AG20443 (cell line): ENCODE measurements around the gene PTPRM.

Experiments used
- DNase-seq: peaks from one replicate; pipeline ENCODE4 v3.0.0; 2012; ENCODE audit warnings: low spot score, mixed read lengths

Gene PTPRM

GRCh38 chr18:7899078-7899477 lies 332.0 kb downstream of the PTPRM start:
- DNase-seq: no peak

GRCh38 chr18:7900091-7900490 lies 333.0 kb downstream of the PTPRM start:
- DNase-seq: no peak

GRCh38 chr18:7901657-7902056 lies 334.5 kb downstream of the PTPRM start:
- no peak for DNase-seq

GRCh38 chr18:7902399-7902839 lies 335.3 kb downstream of the PTPRM start:
- DNase-seq: peak; percentile 43

GRCh38 chr18:7904529-7904928 lies 337.4 kb downstream of the PTPRM start:
- peak; percentile 40 for DNase-seq

DNA sequence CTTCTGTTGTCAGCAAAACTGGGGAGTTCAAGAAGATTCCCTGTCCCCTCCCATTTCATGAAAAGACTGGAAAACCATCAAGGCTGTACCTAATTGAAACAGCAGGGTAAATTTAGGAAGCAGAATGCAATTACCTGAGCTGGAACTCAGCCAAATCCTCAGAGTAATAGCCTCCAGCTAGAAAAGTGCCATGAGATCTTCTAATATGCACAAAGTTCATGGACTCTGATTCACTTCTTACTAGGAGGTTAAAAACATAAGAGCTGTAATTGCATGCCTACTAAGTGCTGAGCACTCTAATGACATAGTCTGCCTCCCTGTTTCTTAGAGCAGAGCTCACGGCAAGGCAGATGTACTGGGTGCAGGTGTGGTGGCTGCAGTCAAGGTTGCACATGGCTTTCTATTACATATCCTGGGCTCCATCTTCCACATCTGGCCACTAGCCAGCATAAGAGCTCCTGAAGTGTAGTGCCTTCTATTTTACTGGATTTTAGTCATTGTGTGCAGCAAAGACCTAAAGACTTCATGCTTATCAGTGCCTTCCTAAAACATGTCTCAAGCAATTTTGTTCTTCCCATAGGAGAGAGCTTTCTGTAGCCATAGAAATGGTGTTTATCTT lies 341.7 kb downstream of the PTPRM start:
- no peak for DNase-seq

GRCh38 chr18:7914834-7915670 lies 347.9 kb downstream of the PTPRM start:
- DNase-seq: no peak

- no peak for DNase-seq
Measured at GRCh38 chr18:7918701-7919100, 351.6 kb downstream of the PTPRM start.

- no peak for DNase-seq
Measured at GRCh38 chr18:7919565-7919964, 352.4 kb downstream of the PTPRM start.

DNA sequence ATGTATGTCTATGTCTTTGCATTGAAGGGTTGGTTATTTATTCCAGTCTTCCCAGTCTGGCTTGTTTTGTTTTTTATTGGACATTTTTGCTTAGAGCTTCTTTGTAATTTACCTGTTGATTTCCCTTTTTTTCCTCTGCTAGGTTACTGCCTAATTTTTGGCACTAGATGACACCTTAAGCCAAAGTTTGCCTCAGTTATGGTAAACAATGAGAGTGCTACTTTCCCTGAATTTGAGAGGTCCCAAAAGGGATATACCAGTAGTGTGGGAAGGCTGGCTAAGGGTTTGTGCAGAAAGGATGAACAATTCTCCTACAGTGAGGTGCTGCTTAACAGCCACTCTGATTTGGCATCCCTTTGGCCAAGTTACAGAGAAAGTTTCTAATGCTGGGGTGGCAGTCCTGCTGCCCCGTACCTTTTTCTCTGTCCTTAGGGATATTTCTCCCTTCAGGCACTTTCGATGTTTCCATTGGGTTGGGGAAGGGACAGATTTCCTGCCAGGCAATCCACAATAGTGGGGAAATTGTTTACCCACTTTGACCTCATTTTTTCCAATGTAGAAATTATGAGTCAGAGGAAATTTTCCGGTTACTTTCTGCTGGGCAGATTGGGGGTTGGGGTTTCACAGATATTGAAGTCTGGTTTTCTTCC lies 354.9 kb downstream of the PTPRM start:
- peak; percentile 60 for DNase-seq

DNA sequence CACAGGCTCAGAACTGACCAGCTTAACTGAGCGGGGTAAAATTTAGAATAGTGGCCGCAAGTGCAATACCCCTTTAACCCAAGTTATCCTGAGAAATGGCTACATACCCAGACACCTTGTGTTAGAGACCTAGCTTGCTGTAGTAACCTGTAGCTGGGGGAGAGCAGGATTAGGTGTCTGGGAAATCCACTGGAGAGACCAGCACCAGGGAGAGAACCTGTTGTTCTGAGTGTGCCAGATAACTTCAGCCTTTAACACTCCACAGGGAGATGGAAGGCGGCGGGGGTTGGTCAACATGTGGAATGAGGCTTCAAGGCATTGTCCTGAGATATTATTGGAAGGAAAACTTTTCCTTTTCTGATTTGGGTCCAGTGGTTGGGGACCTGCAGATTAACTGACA lies 356.0 kb downstream of the PTPRM start:
- no peak for DNase-seq

DNA sequence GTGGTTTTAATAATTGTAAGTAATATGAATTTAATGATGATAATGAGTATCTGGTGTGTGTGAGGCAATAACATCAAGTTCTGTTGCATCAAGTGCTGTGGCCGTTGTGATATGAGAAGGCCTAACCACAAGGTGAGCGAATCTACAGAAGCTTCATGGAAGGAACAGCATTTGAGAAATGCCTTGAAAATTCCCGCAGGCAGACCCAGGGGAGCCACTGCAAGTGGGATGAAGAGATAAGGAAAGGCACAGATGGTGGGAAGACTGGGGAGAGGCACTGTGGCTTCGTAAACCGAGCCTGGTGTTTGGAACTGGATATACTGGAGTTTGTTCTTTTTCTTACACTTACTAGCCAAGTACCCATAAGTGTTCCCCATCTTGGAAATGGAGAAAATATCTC lies 357.5 kb downstream of the PTPRM start:
- no peak for DNase-seq

DNA sequence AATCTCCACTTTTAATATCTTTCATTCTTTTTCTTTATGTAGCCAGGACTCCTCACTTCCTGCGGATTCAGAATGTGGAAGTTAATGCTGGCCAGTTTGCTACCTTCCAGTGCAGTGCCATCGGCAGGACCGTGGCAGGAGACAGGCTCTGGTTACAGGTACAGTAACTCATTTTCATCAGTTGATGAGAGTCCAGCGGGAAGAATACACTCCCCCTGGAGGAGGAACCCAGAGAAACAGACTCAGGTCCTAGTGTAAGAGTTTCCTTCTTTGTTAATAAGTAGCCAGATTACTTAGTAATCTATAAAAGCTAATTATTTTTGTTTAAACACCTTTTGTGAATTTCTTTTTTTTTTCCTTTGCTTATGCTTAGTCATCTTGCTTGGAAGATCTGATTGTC lies 359.4 kb downstream of the PTPRM start:
- no peak for DNase-seq

- no peak for DNase-seq
Measured at GRCh38 chr18:7927119-7927518, 360.0 kb downstream of the PTPRM start.

- DNase-seq: no peak
Measured at GRCh38 chr18:7931763-7932162, 364.6 kb downstream of the PTPRM start.

- no peak for DNase-seq
Measured at GRCh38 chr18:7937268-7937667, 370.2 kb downstream of the PTPRM start.

GRCh38 chr18:7939521-7939920 lies 372.4 kb downstream of the PTPRM start:
- no peak for DNase-seq

DNA sequence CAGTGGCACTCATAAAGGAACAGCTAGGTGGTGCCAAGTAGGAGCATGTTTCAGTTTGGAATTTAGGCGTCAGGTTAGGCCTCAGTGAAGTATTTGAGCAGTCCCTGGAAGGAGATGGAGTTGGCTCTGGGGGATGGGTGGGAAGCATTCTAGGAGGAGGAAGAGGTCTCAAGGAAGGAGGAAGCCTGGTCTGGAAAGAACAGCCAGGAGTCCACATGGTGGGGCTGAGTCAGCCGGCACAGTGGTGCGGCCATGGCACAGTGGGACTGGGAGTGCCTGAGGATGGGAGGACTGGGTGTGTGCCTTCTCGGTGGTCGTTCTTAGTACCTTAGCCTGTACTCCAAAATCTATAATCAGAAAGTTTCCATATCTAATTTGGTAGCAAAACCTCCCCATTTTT lies 373.3 kb downstream of the PTPRM start:
- DNase-seq: no peak

DNA sequence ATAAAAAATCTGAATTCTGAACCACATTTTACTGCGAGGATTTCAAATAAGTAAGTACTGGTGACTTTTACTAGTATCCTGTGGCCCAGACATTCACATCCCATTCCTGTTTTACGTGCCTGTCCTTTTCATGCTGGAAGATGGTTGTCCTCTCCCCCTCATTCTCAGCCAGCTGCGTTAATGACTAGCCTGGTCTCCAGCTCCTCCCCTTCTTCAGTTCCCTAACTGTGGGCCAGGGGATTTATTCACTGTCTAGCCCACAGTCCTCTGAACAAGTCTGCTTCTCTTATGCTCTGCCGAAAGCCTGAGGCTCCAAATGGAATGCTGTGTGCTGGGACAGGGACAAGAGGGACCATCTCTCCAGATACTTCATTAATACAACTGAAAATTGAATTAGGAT lies 373.9 kb downstream of the PTPRM start:
- DNase-seq: no peak

- DNase-seq: no peak
Measured at GRCh38 chr18:7941533-7941932, 374.4 kb downstream of the PTPRM start.

GRCh38 chr18:7945882-7946281 lies 378.8 kb downstream of the PTPRM start:
- peak; percentile 81 for DNase-seq

DNA sequence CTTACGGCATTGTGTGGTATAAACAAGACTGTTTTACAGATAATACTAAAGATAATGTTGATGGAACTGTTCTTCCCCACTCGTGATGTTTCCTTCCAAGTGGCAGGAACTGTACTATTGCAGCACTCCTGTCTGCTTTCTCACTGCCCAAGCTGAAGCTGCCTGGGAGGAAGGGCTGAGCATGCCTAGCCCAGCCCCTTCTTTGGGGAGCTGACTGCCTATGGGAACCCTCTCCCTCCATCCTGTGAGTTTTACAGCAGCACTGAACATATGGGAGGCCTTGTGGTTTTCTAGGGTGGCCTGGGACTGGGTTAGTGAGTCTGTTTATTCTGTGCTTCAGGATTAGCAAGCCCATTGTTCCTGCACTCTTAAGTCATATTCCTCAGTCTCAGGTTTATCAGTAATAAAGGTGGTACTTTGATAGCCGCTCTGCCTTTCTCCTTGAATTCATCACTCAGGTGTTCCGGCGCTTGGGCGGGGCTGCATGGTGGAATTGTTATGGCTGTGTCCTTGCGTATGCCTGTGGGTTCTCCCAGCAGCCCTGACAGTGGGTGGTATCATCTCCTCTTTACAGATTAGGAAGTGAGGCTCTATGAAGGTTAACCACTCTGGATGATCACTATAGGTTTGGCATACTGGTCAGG lies 379.7 kb downstream of the PTPRM start:
- DNase-seq: peak; percentile 67
